ENCODE measurements around the gene ENPP1. TPM values are rescaled to one million over a fixed set of nuclear protein-coding genes. Genes with fewer than 3 reads are reported as not detected.
"Not testable (repeated sequence)": the region's sequence is repeated elsewhere in the genome, so short reads cannot be mapped to it uniquely, and the experiment has no call there.

The ENPP1 gene
- total and polyA plus RNA-seq, 3 donors from 2014 or later = 8.3 to 16.0 (median 12.0) TPM

DNA sequence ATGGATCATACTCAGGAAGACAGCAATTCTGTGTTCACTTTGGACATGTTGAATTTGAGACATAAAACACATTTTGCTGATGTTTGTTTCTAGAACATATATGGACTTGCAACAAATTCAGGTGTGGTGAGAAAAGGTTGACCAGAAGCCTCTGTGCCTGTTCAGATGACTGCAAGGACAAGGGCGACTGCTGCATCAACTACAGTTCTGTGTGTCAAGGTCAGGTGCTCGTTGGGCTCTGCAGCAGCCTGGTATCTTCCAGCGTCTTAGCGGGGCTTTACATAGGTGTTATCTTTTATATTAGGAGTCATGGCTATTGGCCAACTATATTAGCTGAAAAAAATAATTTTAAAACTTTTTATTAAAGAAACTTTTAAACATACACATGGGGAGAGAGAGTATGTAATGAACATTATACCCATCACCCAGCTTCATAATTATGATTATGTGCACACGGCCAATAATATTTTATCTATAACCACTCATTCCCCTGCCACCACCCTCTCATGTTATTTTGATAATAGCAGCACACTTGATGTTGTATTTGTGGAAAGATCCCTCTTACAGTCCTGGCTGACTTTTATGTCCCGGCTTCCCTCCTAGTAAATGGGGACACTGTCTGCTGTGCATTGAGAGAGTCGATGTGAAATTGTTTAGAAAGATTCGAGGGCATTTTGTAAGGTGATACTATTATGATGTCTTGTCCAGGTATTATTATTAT, 43.4 kb downstream of the ENPP1 start:
- intact Hi-C loops (cut with DNase I; ENCODE audit: low total_unique reads) = no loop called here
- Histone ChIP-seq H3K4me1 (no peaks in the 10 kb centered on the region), H3K4me3 (no peak overlapping the region), H3K9me3 (no peaks in the 10 kb centered on the region), H3K36me3 (ENCODE audit: low read depth, missing control alignments) (no peaks in the 10 kb centered on the region), H3K27ac (no peak overlapping the region), H3K27me3 (no peaks in the 10 kb centered on the region)
- WGBS, 2 donors = 67 to 74% methylated on average over 8 of the region's 8 CpGs
- TF ChIP-seq POLR2A (IDR thresholded peaks at IDR 0.05) = no peak
- TF ChIP-seq, protein P1, sequence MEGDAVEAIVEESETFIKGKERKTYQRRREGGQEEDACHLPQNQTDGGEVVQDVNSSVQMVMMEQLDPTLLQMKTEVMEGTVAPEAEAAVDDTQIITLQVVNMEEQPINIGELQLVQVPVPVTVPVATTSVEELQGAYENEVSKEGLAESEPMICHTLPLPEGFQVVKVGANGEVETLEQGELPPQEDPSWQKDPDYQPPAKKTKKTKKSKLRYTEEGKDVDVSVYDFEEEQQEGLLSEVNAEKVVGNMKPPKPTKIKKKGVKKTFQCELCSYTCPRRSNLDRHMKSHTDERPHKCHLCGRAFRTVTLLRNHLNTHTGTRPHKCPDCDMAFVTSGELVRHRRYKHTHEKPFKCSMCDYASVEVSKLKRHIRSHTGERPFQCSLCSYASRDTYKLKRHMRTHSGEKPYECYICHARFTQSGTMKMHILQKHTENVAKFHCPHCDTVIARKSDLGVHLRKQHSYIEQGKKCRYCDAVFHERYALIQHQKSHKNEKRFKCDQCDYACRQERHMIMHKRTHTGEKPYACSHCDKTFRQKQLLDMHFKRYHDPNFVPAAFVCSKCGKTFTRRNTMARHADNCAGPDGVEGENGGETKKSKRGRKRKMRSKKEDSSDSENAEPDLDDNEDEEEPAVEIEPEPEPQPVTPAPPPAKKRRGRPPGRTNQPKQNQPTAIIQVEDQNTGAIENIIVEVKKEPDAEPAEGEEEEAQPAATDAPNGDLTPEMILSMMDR (IDR thresholded peaks at IDR 0.05) = no peak
- DNase-seq = no peak

DNA sequence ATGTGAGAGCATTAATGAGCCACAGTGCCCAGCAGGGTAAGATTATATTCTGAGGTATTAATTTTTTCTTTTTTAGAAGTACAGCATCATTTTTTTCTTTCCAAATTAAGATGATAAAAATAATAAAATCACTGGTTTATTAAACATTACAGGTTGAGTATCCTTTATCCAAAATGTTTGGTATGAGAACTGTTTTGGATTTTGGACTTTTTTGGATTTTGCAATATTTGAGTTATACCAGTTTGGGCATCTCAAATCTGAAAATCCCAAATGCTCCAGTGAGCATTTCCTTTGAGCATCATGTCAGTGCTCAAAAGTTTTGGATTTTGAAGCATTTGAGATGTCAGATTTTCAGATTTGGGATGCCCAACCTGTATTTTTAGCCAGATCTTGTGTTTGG, 44.4 kb downstream of the ENPP1 start:
- H3K27ac ChIP-seq = no peak overlapping the region
- H3K4me1 ChIP-seq = no peaks in the 10 kb centered on the region
- H3K36me3 ChIP-seq (ENCODE audit: low read depth, missing control alignments) = no peaks in the 10 kb centered on the region
- H3K9me3 ChIP-seq = no peaks in the 10 kb centered on the region
- no peaks in the 10 kb centered on the region for H3K27me3 ChIP-seq
- intact Hi-C loops (cut with DNase I; ENCODE audit: low total_unique reads) = no loop called here
- H3K4me3 ChIP-seq = no peak overlapping the region
- TF ChIP-seq, protein P1 (IDR thresholded peaks at IDR 0.05) = no peak
- no peak for DNase-seq

DNA sequence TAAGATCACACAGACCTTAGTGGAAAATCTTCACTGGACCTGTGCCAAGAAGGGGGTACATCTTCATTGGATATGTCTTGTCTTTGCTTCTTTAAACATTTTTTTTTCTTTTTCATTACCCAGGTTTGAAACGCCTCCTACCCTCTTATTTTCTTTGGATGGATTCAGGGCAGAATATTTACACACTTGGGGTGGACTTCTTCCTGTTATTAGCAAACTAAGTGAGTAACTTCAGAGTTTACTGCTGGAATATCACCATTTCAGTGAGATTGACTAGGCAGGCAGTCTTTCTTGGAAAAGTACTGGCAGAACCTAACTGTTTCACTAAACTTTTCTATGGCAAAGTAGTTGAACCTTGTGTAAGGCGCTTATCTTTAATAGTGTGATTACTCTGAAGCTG, 47.0 kb downstream of the ENPP1 start:
- TF ChIP-seq POLR2A (IDR thresholded peaks at IDR 0.05) = no peak
- TF ChIP-seq, protein P1 (IDR thresholded peaks at IDR 0.05) = no peak
- Histone ChIP-seq H3K27me3 (no peaks in the 10 kb centered on the region), H3K9me3 (no peaks in the 10 kb centered on the region), H3K36me3 (ENCODE audit: low read depth, missing control alignments) (no peaks in the 10 kb centered on the region), H3K27ac (no peak overlapping the region), H3K4me1 (no peaks in the 10 kb centered on the region), H3K4me3 (no peak overlapping the region)
- intact Hi-C loops (cut with DNase I; ENCODE audit: low total_unique reads) = no loop called here
- DNase-seq = no peak
- WGBS, 2 donors = 48 to 83% methylated on average over 2 of the region's 2 CpGs

DNA sequence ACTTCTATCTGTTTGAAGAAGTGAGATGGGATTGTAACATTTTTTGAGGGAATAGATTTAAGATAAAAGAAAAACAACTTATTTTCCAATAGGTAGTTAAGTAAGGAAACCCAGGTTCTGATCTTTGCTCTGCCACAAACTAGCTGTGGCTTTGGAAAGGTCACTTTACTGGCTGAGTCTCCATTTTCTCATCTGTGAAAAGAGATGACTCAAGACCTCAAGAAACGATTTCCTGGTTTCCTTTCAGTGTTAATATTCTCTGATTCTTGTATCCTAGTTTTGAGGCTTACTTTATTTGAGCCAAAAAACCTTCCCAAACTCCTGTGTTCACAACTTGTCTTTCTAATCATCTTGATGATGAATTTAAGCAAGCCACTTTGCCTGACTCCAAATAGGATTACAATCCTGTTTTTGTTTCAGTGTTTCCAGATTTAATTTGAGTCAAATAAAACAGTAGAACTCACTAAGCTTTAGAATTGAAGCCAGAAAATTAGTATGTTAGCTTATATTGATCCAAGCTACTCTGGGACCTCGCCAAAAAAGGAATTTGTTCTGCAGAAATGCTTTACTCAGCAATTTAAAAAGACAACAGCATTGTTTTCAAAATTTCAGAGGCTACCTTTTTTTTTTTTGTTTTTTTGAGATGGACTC, 51.1 kb downstream of the ENPP1 start:
- intact Hi-C loops (cut with DNase I; ENCODE audit: low total_unique reads) = no loop called here
- no peak overlapping the region for H3K4me3 ChIP-seq
- WGBS, 2 donors = 50 to 60% methylated on average over 2 of the region's 2 CpGs
- H3K9me3 ChIP-seq = no peaks in the 10 kb centered on the region
- no peaks in the 10 kb centered on the region for H3K27me3 ChIP-seq
- no peak overlapping the region for H3K27ac ChIP-seq
- no peaks in the 10 kb centered on the region for H3K4me1 ChIP-seq
- no peak for DNase-seq
- no peaks in the 10 kb centered on the region for H3K36me3 ChIP-seq (ENCODE audit: low read depth, missing control alignments)
- TF ChIP-seq, protein P1 (IDR thresholded peaks at IDR 0.05) = no peak
- no peak for TF ChIP-seq POLR2A (IDR thresholded peaks at IDR 0.05)

DNA sequence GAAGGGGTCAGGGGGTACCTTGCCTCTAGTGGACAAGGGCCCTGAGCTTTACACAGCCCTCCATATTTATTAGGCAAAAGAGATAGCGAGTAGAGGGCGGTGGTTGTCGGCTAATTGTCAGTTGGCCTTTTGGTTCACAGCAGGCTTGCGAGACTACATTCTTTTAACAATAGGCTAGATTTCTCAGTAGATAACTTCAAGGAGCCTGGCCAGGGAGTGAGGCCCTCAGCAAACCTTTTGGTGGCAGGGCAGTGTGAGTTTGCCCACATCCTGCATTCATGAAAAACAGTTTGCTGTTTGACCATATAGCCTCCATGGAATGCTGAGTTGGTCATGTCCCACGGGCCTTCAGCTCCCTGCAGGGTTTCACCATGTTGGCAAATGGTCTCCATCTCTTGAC, 51.8 kb downstream of the ENPP1 start:
- intact Hi-C loops (cut with DNase I; ENCODE audit: low total_unique reads); H3K4me1 ChIP-seq; H3K36me3 ChIP-seq (ENCODE audit: low read depth, missing control alignments); DNase-seq; H3K4me3 ChIP-seq; H3K27me3 ChIP-seq; H3K9me3 ChIP-seq; H3K27ac ChIP-seq: not testable (repeated sequence)
- 86 to 89% methylated on average over 5 of the region's 5 CpGs for WGBS, 2 donors
